GM12864 (cell line): ENCODE measurements around the gene DPP8.
"Not testable (repeated sequence)": the region's sequence is repeated elsewhere in the genome, so short reads cannot be mapped to it uniquely, and the experiment has no call there.

Experiments used
- DNase-seq: peaks from one replicate; pipeline ENCODE4 v3.0.0-alpha.2; 2011; ENCODE audit warnings: low read depth
- H3K4me3 ChIP-seq: 2 replicates; pipeline ENCODE4 v1.5.1; 2011; ENCODE audit warnings: mild to moderate bottlenecking, low read depth, low read length, control low read depth
- CTCF ChIP-seq: IDR thresholded peaks from 2 replicates; pipeline ENCODE4 v1.5.1; 2011; ENCODE audit warnings: low read depth, mild to moderate bottlenecking, moderate library complexity, low read length, control low read depth, inconsistent platforms; ENCODE audit errors: missing control alignments

DPP8 gene

GRCh38 chr15:65509321-65509720 lies 8.2 kb downstream of the DPP8 start:
- no peak for TF ChIP-seq CTCF
- no peak for DNase-seq
- H3K4me3 ChIP-seq: no peak overlapping the region

DNA sequence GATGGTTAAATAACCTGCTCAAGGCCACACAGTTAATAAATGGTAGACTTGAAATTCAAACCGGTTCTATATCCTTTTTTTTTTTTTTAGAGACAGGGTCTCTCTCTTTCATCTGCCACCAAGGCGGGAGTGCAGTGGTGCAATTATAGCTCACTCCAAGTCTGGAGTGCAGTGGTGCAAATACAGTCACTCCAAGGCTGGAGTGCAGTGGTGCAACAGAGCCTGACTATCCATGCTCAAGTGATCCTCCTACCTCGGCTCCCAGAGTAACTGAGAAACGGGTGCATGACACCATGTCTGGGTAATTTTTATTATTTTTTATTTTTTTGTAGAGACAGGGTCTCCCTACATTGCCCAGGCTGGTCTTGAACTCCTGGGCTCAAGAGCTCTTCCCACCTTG lies 23.4 kb downstream of the DPP8 start:
- DNase-seq: no peak
- no peak overlapping the region for H3K4me3 ChIP-seq
- TF ChIP-seq CTCF: no peak

- TF ChIP-seq CTCF: no peak
- no peak overlapping the region for H3K4me3 ChIP-seq
- no peak for DNase-seq
These were observed 32.6 kb downstream of the DPP8 start for GRCh38 chr15:65484876-65485275.

DNA sequence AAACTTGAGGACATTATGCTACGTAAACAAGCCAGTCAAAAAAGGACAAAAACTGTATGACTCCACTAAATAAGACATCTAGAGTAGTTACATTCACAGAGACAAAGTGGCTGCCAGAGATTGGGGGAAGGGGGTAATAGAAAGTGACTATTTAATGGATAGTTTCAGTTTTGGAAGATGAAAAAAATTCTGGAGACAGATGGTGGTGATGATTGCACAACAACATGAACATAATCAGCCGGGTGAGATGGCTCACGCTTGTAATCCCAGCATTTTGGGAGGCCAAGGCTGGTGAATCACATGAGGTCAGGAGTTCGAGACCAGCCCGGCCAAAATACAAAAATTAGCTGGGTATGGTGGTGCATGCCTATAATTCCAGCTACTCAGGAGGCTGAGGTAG lies 40.6 kb downstream of the DPP8 start:
- no peak for TF ChIP-seq CTCF
- no peak overlapping the region for H3K4me3 ChIP-seq
- DNase-seq: no peak

GRCh38 chr15:65470866-65471265 lies 46.6 kb downstream of the DPP8 start:
- no peak for DNase-seq
- no peak overlapping the region for H3K4me3 ChIP-seq
- TF ChIP-seq CTCF: no peak

DNA sequence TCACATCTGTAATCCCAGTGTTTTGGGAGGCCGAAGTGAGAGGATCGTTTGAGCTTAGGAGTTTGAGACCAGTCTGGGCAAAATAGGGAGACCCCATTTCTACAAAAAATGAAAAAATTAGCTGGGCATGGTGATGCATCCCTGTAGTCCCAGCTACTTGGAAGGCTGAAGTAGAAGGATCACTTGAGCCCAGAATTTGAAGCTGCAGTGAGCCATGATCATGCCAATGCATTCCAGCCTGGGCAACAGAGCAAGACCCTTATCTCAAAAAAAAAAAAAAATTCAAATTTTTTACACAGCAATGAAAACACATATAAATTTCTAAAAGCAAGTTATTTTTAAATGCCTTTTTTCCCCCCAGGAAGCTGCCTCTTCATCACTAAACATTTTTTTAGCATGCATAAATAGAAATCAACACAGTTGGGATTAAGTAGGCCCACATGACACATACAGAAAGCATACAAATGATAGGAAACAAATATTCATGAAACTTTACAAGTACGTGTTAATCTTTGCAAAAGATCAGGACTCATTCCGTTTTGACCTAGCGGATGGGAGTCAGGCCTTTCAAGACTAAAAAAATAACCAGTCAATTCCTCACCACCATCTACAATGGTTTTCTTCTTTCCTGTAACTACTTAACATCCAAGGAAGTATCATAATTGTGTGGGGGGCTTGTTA lies 49.1 kb downstream of the DPP8 start:
- no peak overlapping the region for H3K4me3 ChIP-seq
- DNase-seq: no peak
- TF ChIP-seq CTCF: no peak

DNA sequence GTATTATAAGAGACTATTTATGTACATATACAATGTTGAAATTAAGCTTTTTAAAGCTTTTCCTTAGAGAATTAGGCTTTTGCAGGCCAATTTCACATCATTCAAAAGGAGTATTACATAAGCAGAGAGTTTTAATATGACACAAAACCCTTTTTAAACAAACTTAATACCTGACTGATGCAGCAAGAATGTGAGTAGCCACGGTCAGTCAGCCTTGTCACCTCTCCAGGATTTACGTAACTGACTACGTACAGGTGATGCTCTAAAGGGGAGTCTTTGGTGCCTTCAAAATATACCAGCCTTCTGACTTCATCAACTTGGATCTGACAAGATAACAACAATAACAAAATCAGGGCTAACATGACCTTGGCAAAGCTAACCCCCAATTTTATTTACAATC lies 50.6 kb downstream of the DPP8 start:
- DNase-seq: no peak
- no peak for TF ChIP-seq CTCF

GRCh38 chr15:65463096-65463495 lies 54.4 kb downstream of the DPP8 start:
- not testable (repeated sequence) for DNase-seq, H3K4me3 ChIP-seq

More for the DNA sequence above, 50.6 kb downstream of the DPP8 start:
- H3K4me3 ChIP-seq: no peak overlapping the region
